Activated B cell treated with CpG ODN at 0.5 μM for 24 hours (primary cell): ENCODE data around the gene LMBRD2. TPM values are rescaled to one million over a fixed set of nuclear protein-coding genes. Genes with fewer than 3 reads are reported as not detected.

Source experiments
- ATAC-seq: fragments of 200-7000 bp; cut with Tn5 transposase; one replicate; pipeline ENCODE4 v1.10.0; 2021; ENCODE audit warnings: low read depth, mild to moderate bottlenecking, moderate library complexity
- CTCF ChIA-PET: fragments of 350-600 bp; sonication (Branson Sonifier 250); formaldehyde crosslinking; loops from one replicate; lab custom pipeline; 2021; ENCODE audit warnings: antibody characterized with exemption; lab: Charles Lee
- POLR2A ChIA-PET: fragments of 350-600 bp; sonication (Branson Sonifier 250); formaldehyde crosslinking; loops from one replicate; lab custom pipeline; 2021; ENCODE audit warnings: antibody characterized with exemption; lab: Charles Lee
- DNase-seq: peaks from one replicate; pipeline ENCODE4 v3.0.0; 2022
- H3K27ac Mint-ChIP-seq: one replicate; pipeline ENCODE4 v1.8.0; 2020; ENCODE audit warnings: mixed read lengths
- H3K27me3 Mint-ChIP-seq: one replicate; pipeline ENCODE4 v1.8.0; 2021; ENCODE audit warnings: mixed read lengths
- H3K36me3 Mint-ChIP-seq: one replicate; pipeline ENCODE4 v1.8.0; 2021; ENCODE audit warnings: low read depth, mixed read lengths
- H3K4me1 Mint-ChIP-seq: one replicate; pipeline ENCODE4 v1.8.0; 2021; ENCODE audit warnings: mixed read lengths
- H3K4me3 Mint-ChIP-seq: one replicate; pipeline ENCODE4 v1.8.0; 2020; ENCODE audit warnings: mild to moderate bottlenecking, mixed read lengths
- H3K9me3 Mint-ChIP-seq: one replicate; pipeline ENCODE4 v1.8.0; 2020; ENCODE audit warnings: mixed read lengths
- intact Hi-C: fragments of 100-400 bp; cut with micrococcal nuclease; formaldehyde crosslinking; loops from one replicate; pipeline ENCODE4 v1.15.1; 2024
- total RNA-seq: library from RNA; stranded (reverse); gene quantifications from 2 replicates; pipeline ENCODE4 v1.2.3, GENCODE V29; 2022
- TF ChIP-seq, protein P1 (sequence below): fragments of 200-600 bp; IDR thresholded peaks from one replicate; pipeline ENCODE4 v1.8.0; 2022; ENCODE audit warnings: antibody characterized with exemption, mild to moderate bottlenecking

The LMBRD2 gene
- total RNA-seq, 1 donor from 2014 or later: 8.9 TPM

GRCh38 chr5:36060420-36060887 lies 91.2 kb downstream of the LMBRD2 start:
- H3K27ac Mint-ChIP-seq: no peak overlapping the region
- TF ChIP-seq, protein P1, sequence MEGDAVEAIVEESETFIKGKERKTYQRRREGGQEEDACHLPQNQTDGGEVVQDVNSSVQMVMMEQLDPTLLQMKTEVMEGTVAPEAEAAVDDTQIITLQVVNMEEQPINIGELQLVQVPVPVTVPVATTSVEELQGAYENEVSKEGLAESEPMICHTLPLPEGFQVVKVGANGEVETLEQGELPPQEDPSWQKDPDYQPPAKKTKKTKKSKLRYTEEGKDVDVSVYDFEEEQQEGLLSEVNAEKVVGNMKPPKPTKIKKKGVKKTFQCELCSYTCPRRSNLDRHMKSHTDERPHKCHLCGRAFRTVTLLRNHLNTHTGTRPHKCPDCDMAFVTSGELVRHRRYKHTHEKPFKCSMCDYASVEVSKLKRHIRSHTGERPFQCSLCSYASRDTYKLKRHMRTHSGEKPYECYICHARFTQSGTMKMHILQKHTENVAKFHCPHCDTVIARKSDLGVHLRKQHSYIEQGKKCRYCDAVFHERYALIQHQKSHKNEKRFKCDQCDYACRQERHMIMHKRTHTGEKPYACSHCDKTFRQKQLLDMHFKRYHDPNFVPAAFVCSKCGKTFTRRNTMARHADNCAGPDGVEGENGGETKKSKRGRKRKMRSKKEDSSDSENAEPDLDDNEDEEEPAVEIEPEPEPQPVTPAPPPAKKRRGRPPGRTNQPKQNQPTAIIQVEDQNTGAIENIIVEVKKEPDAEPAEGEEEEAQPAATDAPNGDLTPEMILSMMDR: no peak
- no peaks in the 10 kb centered on the region for H3K4me1 Mint-ChIP-seq
- intact Hi-C loops: no loop called here
- no peak for ATAC-seq
- H3K4me3 Mint-ChIP-seq: no peak overlapping the region
- H3K27me3 Mint-ChIP-seq: peaks cover 8% of the 10 kb centered on the region
- H3K36me3 Mint-ChIP-seq: no peaks in the 10 kb centered on the region
- ChIA-PET CTCF (no interaction called here), POLR2A (no interaction called here)
- DNase-seq: no peak
- no peaks in the 10 kb centered on the region for H3K9me3 Mint-ChIP-seq

DNA sequence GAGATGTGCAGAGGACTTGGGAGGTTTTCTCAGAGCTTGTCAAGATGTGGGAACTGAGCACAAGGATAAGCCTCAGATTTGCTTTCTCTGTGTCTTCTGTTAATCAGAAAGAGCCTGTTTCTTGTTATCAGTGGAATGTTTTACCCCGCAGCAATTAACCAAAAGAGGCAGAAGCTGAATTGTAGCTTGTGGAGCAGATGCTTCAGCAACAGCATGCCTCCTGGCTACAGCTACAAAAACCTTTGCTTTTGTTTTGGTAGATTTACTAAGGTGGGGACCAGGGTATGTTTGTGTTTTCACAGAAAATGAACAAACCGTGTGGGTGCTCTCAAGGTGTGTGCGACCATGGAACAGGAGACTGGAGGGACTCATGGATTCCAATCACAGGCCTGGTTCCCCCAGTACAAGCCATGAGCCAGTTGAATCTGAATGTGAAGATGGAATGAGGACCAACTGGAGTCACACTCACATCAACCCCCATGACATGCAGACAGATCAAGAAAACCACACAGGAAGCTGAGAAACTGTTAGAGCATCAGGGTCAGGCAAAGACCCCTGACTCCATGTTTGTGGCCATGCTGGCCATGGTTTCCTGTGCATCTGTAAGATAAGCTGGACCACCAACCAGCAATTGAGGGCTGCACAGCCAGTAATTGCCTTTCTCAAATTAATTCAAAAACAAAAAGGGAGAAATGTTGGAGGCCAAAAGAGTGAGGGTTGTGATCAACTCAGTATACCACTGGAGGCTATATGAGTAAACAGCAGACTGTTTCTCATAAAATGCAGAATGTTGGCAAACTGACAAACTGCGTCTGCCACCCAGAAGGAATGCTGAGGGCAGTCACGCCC lies 91.9 kb downstream of the LMBRD2 start:
- ATAC-seq (no peak), DNase-seq (no peak)
- no peaks in the 10 kb centered on the region for H3K9me3 Mint-ChIP-seq
- no peak overlapping the region for H3K4me3 Mint-ChIP-seq
- POLR2A ChIA-PET: no interaction called here
- peaks cover 3% of the 10 kb centered on the region for H3K27me3 Mint-ChIP-seq
- TF ChIP-seq, protein P1: no peak
- intact Hi-C loops: no loop called here
- H3K27ac Mint-ChIP-seq: no peak overlapping the region
- no peaks in the 10 kb centered on the region for H3K36me3 Mint-ChIP-seq
- CTCF ChIA-PET: no interaction called here
- H3K4me1 Mint-ChIP-seq: no peaks in the 10 kb centered on the region

GRCh38 chr5:36058776-36059175 lies 92.9 kb downstream of the LMBRD2 start:
- TF ChIP-seq, protein P1: no peak
- POLR2A ChIA-PET: no interaction called here
- intact Hi-C loops: no loop called here
- Mint-ChIP-seq H3K4me1 (peaks cover 4% of the 10 kb centered on the region), H3K9me3 (no peaks in the 10 kb centered on the region), H3K27ac (no peak overlapping the region), H3K4me3 (no peak overlapping the region), H3K27me3 (no peaks in the 10 kb centered on the region), H3K36me3 (no peaks in the 10 kb centered on the region)
- no peak for ATAC-seq
- no peak for DNase-seq
- CTCF ChIA-PET: no interaction called here

- no peaks in the 10 kb centered on the region for H3K36me3 Mint-ChIP-seq
- H3K4me1 Mint-ChIP-seq: peaks cover 4% of the 10 kb centered on the region
- TF ChIP-seq, protein P1: no peak
- ChIA-PET CTCF (interaction anchor here (0.9 kb wide), 1 partner anchor 21 kb away, joined by 3 read pairs; no protein-coding TSS in a partner anchor), POLR2A (no interaction called here)
- H3K9me3 Mint-ChIP-seq: no peaks in the 10 kb centered on the region
- DNase-seq (no peak), ATAC-seq (no peak)
- no peaks in the 10 kb centered on the region for H3K27me3 Mint-ChIP-seq
- H3K4me3 Mint-ChIP-seq: no peak overlapping the region
- no peak overlapping the region for H3K27ac Mint-ChIP-seq
- intact Hi-C loops: no loop called here
Observed at GRCh38 chr5:36057386-36057785, 94.3 kb downstream of the LMBRD2 start.

DNA sequence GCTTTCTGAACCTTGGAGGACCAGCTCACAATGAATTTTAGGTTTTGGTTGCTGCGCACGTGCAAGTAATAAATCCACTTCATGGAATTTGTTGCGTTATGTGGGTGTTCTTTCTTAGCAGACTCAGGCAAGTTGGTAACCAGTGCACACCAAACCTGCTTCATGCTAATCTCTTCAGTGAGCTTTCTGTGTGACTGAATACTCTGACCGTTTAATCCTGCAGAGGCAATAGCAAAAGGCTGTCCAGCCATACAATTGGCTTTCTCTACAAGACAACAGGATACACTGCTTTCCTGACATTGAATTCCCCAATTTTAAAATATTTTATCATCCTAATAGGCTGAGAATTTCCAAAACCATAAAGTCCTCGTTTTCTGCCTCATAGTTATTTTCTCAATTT lies 95.3 kb downstream of the LMBRD2 start:
- ATAC-seq: no peak
- POLR2A ChIA-PET: no interaction called here
- peaks cover 4% of the 10 kb centered on the region for H3K4me1 Mint-ChIP-seq
- CTCF ChIA-PET: no interaction called here
- DNase-seq: no peak
- H3K27me3 Mint-ChIP-seq: no peaks in the 10 kb centered on the region
- no peaks in the 10 kb centered on the region for H3K36me3 Mint-ChIP-seq
- H3K4me3 Mint-ChIP-seq: no peak overlapping the region
- intact Hi-C loops: no loop called here
- TF ChIP-seq, protein P1: no peak
- H3K27ac Mint-ChIP-seq: no peak overlapping the region
- no peaks in the 10 kb centered on the region for H3K9me3 Mint-ChIP-seq
